NCI-H345 treated with DMSO at 0.1 percent for 48 hours (cell line): ENCODE results near the gene NECTIN1.

Experiments used
- DNase-seq: peaks from one replicate; lab custom pipeline; 2025; ENCODE audit not compliant: unreplicated experiment; lab: John Stamatoyannopoulos, UW

Gene NECTIN1

GRCh38 chr11:119694334-119694733 is 34.7 kb downstream of the NECTIN1 start:
- no peak for DNase-seq

- DNase-seq = no peak
Observed at GRCh38 chr11:119693253-119693815, 35.7 kb downstream of the NECTIN1 start.

GRCh38 chr11:119692540-119692820 is 36.5 kb downstream of the NECTIN1 start:
- no peak for DNase-seq

GRCh38 chr11:119691701-119692539 is 37.1 kb downstream of the NECTIN1 start:
- DNase-seq = no peak

- DNase-seq = no peak
Observed at GRCh38 chr11:119691020-119691666, 37.9 kb downstream of the NECTIN1 start.

- no peak for DNase-seq
Observed at GRCh38 chr11:119689302-119689701, 39.7 kb downstream of the NECTIN1 start.

GRCh38 chr11:119688356-119688755 is 40.6 kb downstream of the NECTIN1 start:
- no peak for DNase-seq

- no peak for DNase-seq
Observed at GRCh38 chr11:119687373-119688046, 41.5 kb downstream of the NECTIN1 start.

GRCh38 chr11:119686177-119686882 is 42.7 kb downstream of the NECTIN1 start:
- no peak for DNase-seq

GRCh38 chr11:119685111-119685746 is 43.8 kb downstream of the NECTIN1 start:
- no peak for DNase-seq

GRCh38 chr11:119684361-119685110 is 44.5 kb downstream of the NECTIN1 start:
- DNase-seq = no peak

- DNase-seq = no peak
Observed at GRCh38 chr11:119683783-119684182, 45.2 kb downstream of the NECTIN1 start.

- no peak for DNase-seq
Observed at GRCh38 chr11:119681361-119681910, 47.6 kb downstream of the NECTIN1 start.

GRCh38 chr11:119680541-119681360 is 48.2 kb downstream of the NECTIN1 start:
- no peak for DNase-seq

GRCh38 chr11:119679346-119679745 is 49.7 kb downstream of the NECTIN1 start:
- no peak for DNase-seq

- DNase-seq = no peak
Observed at GRCh38 chr11:119678351-119678750, 50.6 kb downstream of the NECTIN1 start.

- DNase-seq = no peak
Observed at GRCh38 chr11:119677840-119678239, 51.2 kb downstream of the NECTIN1 start.

GRCh38 chr11:119676461-119677020 is 52.5 kb downstream of the NECTIN1 start:
- DNase-seq = no peak
